ENCODE data around the gene KLF13.

The KLF13 gene

DNA sequence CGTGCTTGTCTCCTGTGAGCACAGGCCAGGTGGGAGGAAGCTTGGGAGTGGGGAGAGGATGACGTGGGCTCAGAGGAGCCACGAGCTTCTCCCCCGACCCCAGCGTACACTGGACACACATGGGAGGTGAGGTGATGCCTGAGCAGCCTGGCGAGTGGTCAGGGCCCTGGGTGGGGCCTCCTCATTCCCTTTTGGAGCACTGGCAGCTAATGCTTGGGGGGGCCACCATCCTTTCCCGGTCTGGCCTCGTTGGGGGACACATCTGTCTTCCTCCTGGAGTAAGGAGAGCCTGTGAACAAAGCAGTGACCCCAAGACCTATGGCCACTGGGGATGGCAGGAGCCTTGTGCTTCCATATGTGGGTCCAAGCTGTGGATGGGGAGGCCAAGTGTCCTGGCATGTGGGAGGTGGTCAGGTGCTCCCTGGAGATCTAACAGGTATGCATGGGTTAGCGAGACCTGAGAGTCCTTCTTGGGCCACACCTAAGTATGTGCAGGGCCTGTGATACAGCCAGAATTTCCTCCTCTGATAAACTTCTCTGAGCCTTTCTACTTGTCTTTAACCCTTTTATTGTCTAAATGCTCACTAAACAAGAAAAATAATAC lies 9.5 kb downstream of the KLF13 start:
- H3K27ac ChIP-seq (ENCODE audit: low read length) = peak overlapping the region; percentile 71; the same call in 1 of the 2 replicates

DNA sequence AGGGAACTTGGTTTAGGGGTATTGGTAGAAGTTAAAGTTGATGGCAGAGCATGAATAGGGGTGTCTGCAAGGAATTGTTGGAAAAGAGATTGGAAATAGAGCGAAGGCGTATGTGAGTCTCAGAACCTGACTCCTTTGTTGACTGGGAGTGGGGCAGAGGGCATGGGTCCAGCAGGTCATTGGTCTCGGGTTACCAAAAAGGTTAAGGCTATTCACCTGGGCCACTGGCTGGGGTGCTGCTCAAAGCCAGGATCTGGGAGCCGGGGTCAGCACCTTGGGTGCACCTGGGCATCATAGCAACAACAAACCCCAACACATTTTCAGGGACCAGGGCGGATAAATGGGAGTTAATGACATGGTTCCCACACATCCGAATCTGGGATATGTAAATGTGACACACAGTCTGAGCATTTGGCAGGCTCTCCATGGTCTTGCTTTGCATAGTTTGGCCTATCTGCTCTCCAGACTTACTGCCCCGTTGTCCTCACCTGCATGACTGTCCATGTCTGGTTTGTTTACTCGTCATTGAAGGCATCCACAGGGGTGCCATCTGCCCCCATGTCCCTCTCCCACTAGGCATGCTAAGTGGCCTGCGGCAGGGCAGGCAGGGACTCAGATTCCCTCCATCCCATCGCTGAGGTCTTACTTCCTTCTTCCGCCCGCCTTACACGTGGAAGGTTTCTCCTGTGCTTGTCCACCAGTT lies 10.1 kb downstream of the KLF13 start:
- Histone ChIP-seq H3K36me3 (replicated peaks; ENCODE audit: insufficient read depth, low read length) (no peaks in the 10 kb centered on the region), H3K27me3 (replicated peaks; ENCODE audit: insufficient read depth, low read length) (no peaks in the 10 kb centered on the region), H3K4me1 (ENCODE audit: low read length) (peaks cover 91% of the 10 kb centered on the region), H3K9me3 (replicated peaks; ENCODE audit: insufficient read depth, low read length) (no peaks in the 10 kb centered on the region), H3K9ac (ENCODE audit: low read length) (peak overlapping the region; percentile 20; the same call in 1 of the 2 replicates), H3K79me2 (ENCODE audit: low read length) (peaks cover 100% of the 10 kb centered on the region), H3K4me3 (ENCODE audit: low read length) (peak overlapping the region; percentile 13; the same call in 1 of the 2 replicates), H3K27ac (ENCODE audit: low read length) (peak overlapping the region; percentile 71), H3F3A (ENCODE audit: insufficient read depth, low read length) (peaks cover 28% of the 10 kb centered on the region), H2AFZ (ENCODE audit: low read length) (no peak overlapping the region), H3K9me2 (replicated peaks; ENCODE audit: insufficient read depth, low read length) (no peaks in the 10 kb centered on the region), H3K4me2 (ENCODE audit: low read depth, low read length) (peak overlapping the region; percentile 62), H4K20me1 (ENCODE audit: insufficient read depth, low read length) (peaks cover 5% of the 10 kb centered on the region; the same call in 1 of the 2 replicates)
- TF ChIP-seq EZH2 (optimal IDR thresholded peaks at IDR 0.05; ENCODE audit: low read depth, low read length) (no peak), EZH2phosphoT487 (IDR thresholded peaks at IDR 0.05; ENCODE audit: low read length) (no peak)
- TF ChIP-seq, protein P1, sequence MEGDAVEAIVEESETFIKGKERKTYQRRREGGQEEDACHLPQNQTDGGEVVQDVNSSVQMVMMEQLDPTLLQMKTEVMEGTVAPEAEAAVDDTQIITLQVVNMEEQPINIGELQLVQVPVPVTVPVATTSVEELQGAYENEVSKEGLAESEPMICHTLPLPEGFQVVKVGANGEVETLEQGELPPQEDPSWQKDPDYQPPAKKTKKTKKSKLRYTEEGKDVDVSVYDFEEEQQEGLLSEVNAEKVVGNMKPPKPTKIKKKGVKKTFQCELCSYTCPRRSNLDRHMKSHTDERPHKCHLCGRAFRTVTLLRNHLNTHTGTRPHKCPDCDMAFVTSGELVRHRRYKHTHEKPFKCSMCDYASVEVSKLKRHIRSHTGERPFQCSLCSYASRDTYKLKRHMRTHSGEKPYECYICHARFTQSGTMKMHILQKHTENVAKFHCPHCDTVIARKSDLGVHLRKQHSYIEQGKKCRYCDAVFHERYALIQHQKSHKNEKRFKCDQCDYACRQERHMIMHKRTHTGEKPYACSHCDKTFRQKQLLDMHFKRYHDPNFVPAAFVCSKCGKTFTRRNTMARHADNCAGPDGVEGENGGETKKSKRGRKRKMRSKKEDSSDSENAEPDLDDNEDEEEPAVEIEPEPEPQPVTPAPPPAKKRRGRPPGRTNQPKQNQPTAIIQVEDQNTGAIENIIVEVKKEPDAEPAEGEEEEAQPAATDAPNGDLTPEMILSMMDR (IDR thresholded peaks at IDR 0.05; ENCODE audit: low read length) = no peak
- no peak for DNase-seq

More for the DNA sequence above, 9.5 kb downstream of the KLF13 start:
- Histone ChIP-seq H3K9me2 (replicated peaks; ENCODE audit: insufficient read depth, low read length) (no peaks in the 10 kb centered on the region), H3K79me2 (ENCODE audit: low read length) (peaks cover 100% of the 10 kb centered on the region), H3K27me3 (replicated peaks; ENCODE audit: insufficient read depth, low read length) (no peaks in the 10 kb centered on the region), H3K4me2 (ENCODE audit: low read depth, low read length) (peak overlapping the region; percentile 62; the same call in 1 of the 2 replicates), H4K20me1 (ENCODE audit: insufficient read depth, low read length) (peaks cover 10% of the 10 kb centered on the region; the same call in 1 of the 2 replicates), H3K4me3 (ENCODE audit: low read length) (no peak overlapping the region), H3K9me3 (replicated peaks; ENCODE audit: insufficient read depth, low read length) (no peaks in the 10 kb centered on the region), H3F3A (ENCODE audit: insufficient read depth, low read length) (peaks cover 30% of the 10 kb centered on the region), H3K9ac (ENCODE audit: low read length) (no peak overlapping the region), H2AFZ (ENCODE audit: low read length) (no peak overlapping the region), H3K36me3 (replicated peaks; ENCODE audit: insufficient read depth, low read length) (no peaks in the 10 kb centered on the region), H3K4me1 (ENCODE audit: low read length) (peaks cover 91% of the 10 kb centered on the region)
- peak; percentile 3 for DNase-seq
- TF ChIP-seq, protein P1 (IDR thresholded peaks at IDR 0.05; ENCODE audit: low read length) = no peak
- TF ChIP-seq EZH2phosphoT487 (IDR thresholded peaks at IDR 0.05; ENCODE audit: low read length) (no peak), EZH2 (optimal IDR thresholded peaks at IDR 0.05; ENCODE audit: low read depth, low read length) (no peak)

DNA sequence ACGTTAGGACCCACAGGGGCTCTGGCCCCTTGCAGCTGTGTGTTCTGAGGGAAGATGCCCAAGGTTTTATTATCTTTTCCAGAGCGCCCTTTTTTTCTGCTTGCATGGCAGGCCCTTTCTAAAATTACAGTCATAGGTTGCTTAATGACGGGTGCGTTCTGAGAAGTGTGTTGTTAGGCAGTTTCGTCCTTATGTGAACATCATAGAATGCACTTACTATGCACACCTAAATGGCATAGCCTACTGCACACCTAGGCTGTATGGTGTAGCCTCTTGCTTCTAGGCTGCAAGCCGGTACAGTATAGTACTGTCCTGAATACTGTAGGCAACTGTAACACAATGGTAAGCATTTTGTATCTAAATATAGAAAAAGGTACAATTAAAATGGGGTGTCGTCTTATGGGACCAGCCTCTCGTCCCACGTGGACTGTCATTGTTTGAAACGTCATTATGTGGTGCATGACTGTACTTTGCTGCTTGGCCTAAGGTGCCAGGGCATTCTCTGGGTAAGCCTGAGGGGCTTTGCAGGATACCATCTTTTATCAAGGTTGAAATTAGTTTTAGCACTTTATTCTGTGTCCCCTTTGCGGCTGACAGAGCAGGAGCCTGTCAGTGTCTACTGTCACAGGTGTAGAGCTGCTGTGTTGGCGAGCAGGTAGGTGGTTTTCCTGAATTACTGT lies 10.9 kb downstream of the KLF13 start:
- Histone ChIP-seq H3K4me3 (ENCODE audit: low read length) (peak overlapping the region; percentile 14), H3K4me1 (ENCODE audit: low read length) (peaks cover 91% of the 10 kb centered on the region), H3F3A (ENCODE audit: insufficient read depth, low read length) (peaks cover 31% of the 10 kb centered on the region), H3K9ac (ENCODE audit: low read length) (peak overlapping the region; percentile 20), H3K9me3 (replicated peaks; ENCODE audit: insufficient read depth, low read length) (no peaks in the 10 kb centered on the region), H3K27me3 (replicated peaks; ENCODE audit: insufficient read depth, low read length) (no peaks in the 10 kb centered on the region), H3K36me3 (replicated peaks; ENCODE audit: insufficient read depth, low read length) (no peaks in the 10 kb centered on the region), H3K79me2 (ENCODE audit: low read length) (peaks cover 100% of the 10 kb centered on the region), H3K9me2 (replicated peaks; ENCODE audit: insufficient read depth, low read length) (no peaks in the 10 kb centered on the region), H4K20me1 (ENCODE audit: insufficient read depth, low read length) (no peaks in the 10 kb centered on the region; the same call in 1 of the 2 replicates), H2AFZ (ENCODE audit: low read length) (no peak overlapping the region), H3K27ac (ENCODE audit: low read length) (peak overlapping the region; percentile 71), H3K4me2 (ENCODE audit: low read depth, low read length) (peak overlapping the region; percentile 62)
- no peak for TF ChIP-seq EZH2phosphoT487 (IDR thresholded peaks at IDR 0.05; ENCODE audit: low read length)
- TF ChIP-seq EZH2 (optimal IDR thresholded peaks at IDR 0.05; ENCODE audit: low read depth, low read length) = no peak
- TF ChIP-seq, protein P1 (IDR thresholded peaks at IDR 0.05; ENCODE audit: low read length) = no peak
- DNase-seq = peak; percentile 39
